ENCODE data around the gene ESD.

ESD gene

GRCh38 chr13:46753137-46753536 is 43.8 kb downstream of the ESD start:
- DNase-seq (ENCODE audit: low spot score), result no peak
- in situ Hi-C loops (cut with MboI; ENCODE audit: low pct_unique_long_range_greater_than_20kb, low sequenced_read_pairs, unreplicated experiment), result no loop called here
- TF ChIP-seq, protein P1, sequence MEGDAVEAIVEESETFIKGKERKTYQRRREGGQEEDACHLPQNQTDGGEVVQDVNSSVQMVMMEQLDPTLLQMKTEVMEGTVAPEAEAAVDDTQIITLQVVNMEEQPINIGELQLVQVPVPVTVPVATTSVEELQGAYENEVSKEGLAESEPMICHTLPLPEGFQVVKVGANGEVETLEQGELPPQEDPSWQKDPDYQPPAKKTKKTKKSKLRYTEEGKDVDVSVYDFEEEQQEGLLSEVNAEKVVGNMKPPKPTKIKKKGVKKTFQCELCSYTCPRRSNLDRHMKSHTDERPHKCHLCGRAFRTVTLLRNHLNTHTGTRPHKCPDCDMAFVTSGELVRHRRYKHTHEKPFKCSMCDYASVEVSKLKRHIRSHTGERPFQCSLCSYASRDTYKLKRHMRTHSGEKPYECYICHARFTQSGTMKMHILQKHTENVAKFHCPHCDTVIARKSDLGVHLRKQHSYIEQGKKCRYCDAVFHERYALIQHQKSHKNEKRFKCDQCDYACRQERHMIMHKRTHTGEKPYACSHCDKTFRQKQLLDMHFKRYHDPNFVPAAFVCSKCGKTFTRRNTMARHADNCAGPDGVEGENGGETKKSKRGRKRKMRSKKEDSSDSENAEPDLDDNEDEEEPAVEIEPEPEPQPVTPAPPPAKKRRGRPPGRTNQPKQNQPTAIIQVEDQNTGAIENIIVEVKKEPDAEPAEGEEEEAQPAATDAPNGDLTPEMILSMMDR (IDR thresholded peaks at IDR 0.05; ENCODE audit: extremely low read depth, insufficient read depth, missing control alignments), result no peak

GRCh38 chr13:46751811-46752635 is 44.9 kb downstream of the ESD start:
- in situ Hi-C loops (cut with MboI; ENCODE audit: low pct_unique_long_range_greater_than_20kb, low sequenced_read_pairs, unreplicated experiment), result no loop called here
- DNase-seq (ENCODE audit: low spot score), result no peak
- TF ChIP-seq, protein P1 (IDR thresholded peaks at IDR 0.05; ENCODE audit: extremely low read depth, insufficient read depth, missing control alignments), result peak; percentile 22

DNA sequence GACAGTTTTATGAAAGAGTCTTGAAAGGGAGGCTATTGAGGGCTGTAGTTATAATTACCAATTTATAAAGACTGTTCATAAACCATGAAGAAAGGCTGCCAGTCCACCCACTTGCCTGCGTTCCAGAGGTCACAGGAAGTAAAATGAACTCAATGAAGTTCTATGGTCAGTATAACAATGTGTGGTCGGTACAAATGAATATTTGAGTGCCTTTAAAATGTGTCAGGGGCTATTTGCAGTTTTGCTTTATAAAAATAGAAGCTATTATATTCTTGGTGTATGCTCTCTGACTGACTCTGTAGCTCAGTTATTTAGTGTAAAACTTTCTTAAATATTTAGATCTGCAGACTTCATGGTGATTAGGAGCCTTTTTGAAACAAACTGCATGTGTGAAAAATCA is 47.0 kb downstream of the ESD start:
- DNase-seq (ENCODE audit: low spot score), result no peak
- in situ Hi-C loops (cut with MboI; ENCODE audit: low pct_unique_long_range_greater_than_20kb, low sequenced_read_pairs, unreplicated experiment), result no loop called here
- TF ChIP-seq, protein P1 (IDR thresholded peaks at IDR 0.05; ENCODE audit: extremely low read depth, insufficient read depth, missing control alignments), result no peak

DNA sequence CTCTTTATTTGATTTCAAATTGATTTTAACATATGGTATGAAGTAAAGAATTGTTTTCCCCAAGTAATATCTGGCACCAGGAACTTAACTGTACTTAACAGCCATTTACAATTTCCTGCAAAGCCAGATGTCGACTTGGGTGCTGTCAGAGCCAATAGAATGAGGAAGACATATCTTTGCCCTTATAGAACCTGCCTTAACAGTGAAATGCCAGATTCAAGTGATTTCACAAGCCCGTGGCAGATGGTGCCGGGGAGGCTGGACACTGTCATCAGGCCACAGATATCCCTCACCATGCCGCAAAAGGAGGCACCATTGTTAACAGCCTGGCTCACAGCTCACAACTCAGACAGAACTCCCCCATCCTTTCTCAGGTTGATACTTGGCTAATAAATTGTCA is 48.7 kb downstream of the ESD start:
- DNase-seq (ENCODE audit: low spot score), result no peak
- in situ Hi-C loops (cut with MboI; ENCODE audit: low pct_unique_long_range_greater_than_20kb, low sequenced_read_pairs, unreplicated experiment), result no loop called here
- TF ChIP-seq, protein P1 (IDR thresholded peaks at IDR 0.05; ENCODE audit: extremely low read depth, insufficient read depth, missing control alignments), result no peak

- TF ChIP-seq, protein P1 (IDR thresholded peaks at IDR 0.05; ENCODE audit: extremely low read depth, insufficient read depth, missing control alignments), result no peak
- DNase-seq (ENCODE audit: low spot score), result no peak
- in situ Hi-C loops (cut with MboI; ENCODE audit: low pct_unique_long_range_greater_than_20kb, low sequenced_read_pairs, unreplicated experiment), result no loop called here
These were observed 49.7 kb downstream of the ESD start for GRCh38 chr13:46747031-46747820.

GRCh38 chr13:46745706-46746105 is 51.3 kb downstream of the ESD start:
- no peak for DNase-seq (ENCODE audit: low spot score)
- in situ Hi-C loops (cut with MboI; ENCODE audit: low pct_unique_long_range_greater_than_20kb, low sequenced_read_pairs, unreplicated experiment), result no loop called here
- TF ChIP-seq, protein P1 (IDR thresholded peaks at IDR 0.05; ENCODE audit: extremely low read depth, insufficient read depth, missing control alignments), result no peak

Data from GM13977 (cell line).